Muscle of arm (tissue), 12 donors: ENCODE measurements around the gene AKT2. TPM values are rescaled to one million over a fixed set of nuclear protein-coding genes. Genes with fewer than 3 reads are reported as not detected.

Source experiments
- DNase-seq: peaks from one replicate; pipeline ENCODE4 v3.0.0-alpha.2; 2013
- polyA plus RNA-seq, 12 donors: library from polyadenylated mRNA; unstranded; fragments of 120-200 nt; gene quantifications; one replicate each; pipeline ENCODE4 v1.2.1, GENCODE V29; 2013; ENCODE audit not compliant: insufficient read length in 12 of 12

Gene AKT2
- polyA plus RNA-seq, 12 donors: 138 to 738 (median 184) TPM

DNA sequence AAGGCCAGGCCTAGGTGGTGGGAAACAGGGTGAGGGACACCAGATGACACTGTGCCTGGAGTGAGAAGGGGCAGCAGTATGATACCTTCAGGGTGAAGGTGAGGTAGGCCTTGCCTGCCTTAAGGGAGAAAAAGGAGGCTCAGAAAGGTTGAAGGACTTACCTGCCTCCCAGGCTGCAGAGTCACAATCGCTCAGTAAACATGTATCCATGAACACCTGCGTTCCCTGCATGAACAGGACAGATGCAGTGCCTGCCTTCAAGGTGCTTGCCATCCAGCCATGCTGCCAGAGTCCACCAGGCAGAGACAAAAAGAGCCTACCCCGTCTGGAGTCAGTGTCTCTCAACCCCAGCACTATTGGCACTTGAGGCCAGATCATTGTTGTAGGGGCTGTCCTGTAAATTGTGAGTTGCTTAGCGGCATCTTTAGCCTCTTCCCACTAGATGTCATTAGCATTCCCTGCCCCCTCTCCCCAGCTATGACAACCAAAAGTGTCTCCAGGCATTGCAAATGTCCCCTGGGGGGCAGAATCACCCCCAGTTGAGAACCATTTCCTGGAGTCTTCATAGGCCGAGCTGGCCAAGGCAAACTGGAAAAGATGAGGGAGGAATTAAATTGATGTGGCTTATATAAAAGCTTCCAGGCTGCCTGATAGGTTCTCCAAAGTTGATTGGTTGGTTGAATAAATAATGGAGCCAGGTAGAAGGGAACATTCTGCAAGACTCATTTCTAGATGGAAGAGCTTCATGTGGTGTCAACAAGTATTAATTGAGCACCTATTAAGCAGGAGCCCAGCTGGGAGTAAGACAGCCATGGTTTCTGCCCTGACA is 92.2 kb downstream of the AKT2 start:
- DNase-seq: no peak

- DNase-seq: no peak
Observed at GRCh38 chr19:40191836-40192646, 93.1 kb downstream of the AKT2 start.

- DNase-seq: peak; percentile 78
Observed at GRCh38 chr19:40190891-40191835, 94.0 kb downstream of the AKT2 start, which contains the start of gene MAP3K10. Gene MAP3K10, plus strand, starts transcription at chr19:40191426. Its CDS starts 606 bp downstream, at chr19:40192032.

- no peak for DNase-seq
Observed at GRCh38 chr19:40184273-40184672, 100.9 kb downstream of the AKT2 start.

Other genes starting within 250 kb of the AKT2 start
- 10 to 100 TPM in 7 of 12 donors, 1 to 10 TPM in 4, not detected in 1; 8.4 to 33.7 (median 14.4) TPM for gene ZNF780B, start 229.1 kb downstream of the AKT2 start, polyA plus RNA-seq
- 10 to 100 TPM in 4 of 12 donors, 1 to 10 TPM in 7, not detected in 1; 6.8 to 12.6 (median 9.0) TPM for gene ZNF780A, start 194.4 kb downstream of the AKT2 start, polyA plus RNA-seq
- gene MAP3K10, start 93.9 kb downstream of the AKT2 start, polyA plus RNA-seq: 10 to 100 TPM in 2 of 12 donors, 1 to 10 TPM in 9, not detected in 1; 6.0 to 15.5 (median 7.9) TPM
- gene TTC9B, start 67.0 kb downstream of the AKT2 start, polyA plus RNA-seq: under 1 TPM in 6 of 12 donors, not detected in 6; 0.11 to 0.26 (median 0.15) TPM
- gene CCNP, start 58.7 kb downstream of the AKT2 start, polyA plus RNA-seq: under 1 TPM in 10 of 12 donors, not detected in 2; 0.14 to 0.57 (median 0.34) TPM
- gene C19orf47, start 63.1 kb upstream of the AKT2 start, polyA plus RNA-seq: 10 to 100 TPM in 11 of 12 donors, not detected in 1; 26.4 to 99.1 (median 57.1) TPM
- 100 to 1,000 TPM in 11 of 12 donors, not detected in 1; 165 to 236 (median 213) TPM for gene PLD3, start 63.4 kb upstream of the AKT2 start, polyA plus RNA-seq
- 1 to 10 TPM in 6 of 12 donors, under 1 TPM in 4, not detected in 2; 0.77 to 2.0 (median 1.2) TPM for gene HIPK4, start 104.8 kb upstream of the AKT2 start, polyA plus RNA-seq
- 1 to 10 TPM in 11 of 12 donors, not detected in 1; 5.1 to 9.6 (median 6.3) TPM for gene PRX, start 128.0 kb upstream of the AKT2 start, polyA plus RNA-seq
- gene SERTAD1, start 140.6 kb upstream of the AKT2 start, polyA plus RNA-seq: 1 to 10 TPM in 10 of 12 donors, not detected in 2; 3.6 to 8.2 (median 5.0) TPM
- 10 to 100 TPM in 11 of 12 donors, not detected in 1; 25.4 to 57.7 (median 44.9) TPM for gene SERTAD3, start 159.0 kb upstream of the AKT2 start, polyA plus RNA-seq
- gene BLVRB, start 180.4 kb upstream of the AKT2 start, polyA plus RNA-seq: 10 to 100 TPM in 11 of 12 donors, not detected in 1; 21.9 to 68.1 (median 34.1) TPM
- under 1 TPM in 10 of 12 donors, not detected in 2; 0.14 to 0.83 (median 0.33) TPM for gene SPTBN4, start 181.7 kb upstream of the AKT2 start, polyA plus RNA-seq